Stimulated activated naive CD8-positive, alpha-beta T cell treated with anti-CD3 and anti-CD28 coated beads, Interleukin-15, Interleukin-2, amounts not matched to agents 100 U/mL and 50 U/mL, for 24 hours (primary cell): Measurements from ENCODE around the gene SPTSSA.
"Not testable (repeated sequence)": the region's sequence is repeated elsewhere in the genome, so short reads cannot be mapped to it uniquely, and the experiment has no call there.

Source experiments
- ATAC-seq: fragments of 150-1000 bp; cut with Tn5 transposase; one replicate; pipeline ENCODE4 v1.10.0; 2021
- DNase-seq: peaks from one replicate; pipeline ENCODE4 v3.0.0; 2021

The SPTSSA gene, protein sequence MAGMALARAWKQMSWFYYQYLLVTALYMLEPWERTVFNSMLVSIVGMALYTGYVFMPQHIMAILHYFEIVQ

DNA sequence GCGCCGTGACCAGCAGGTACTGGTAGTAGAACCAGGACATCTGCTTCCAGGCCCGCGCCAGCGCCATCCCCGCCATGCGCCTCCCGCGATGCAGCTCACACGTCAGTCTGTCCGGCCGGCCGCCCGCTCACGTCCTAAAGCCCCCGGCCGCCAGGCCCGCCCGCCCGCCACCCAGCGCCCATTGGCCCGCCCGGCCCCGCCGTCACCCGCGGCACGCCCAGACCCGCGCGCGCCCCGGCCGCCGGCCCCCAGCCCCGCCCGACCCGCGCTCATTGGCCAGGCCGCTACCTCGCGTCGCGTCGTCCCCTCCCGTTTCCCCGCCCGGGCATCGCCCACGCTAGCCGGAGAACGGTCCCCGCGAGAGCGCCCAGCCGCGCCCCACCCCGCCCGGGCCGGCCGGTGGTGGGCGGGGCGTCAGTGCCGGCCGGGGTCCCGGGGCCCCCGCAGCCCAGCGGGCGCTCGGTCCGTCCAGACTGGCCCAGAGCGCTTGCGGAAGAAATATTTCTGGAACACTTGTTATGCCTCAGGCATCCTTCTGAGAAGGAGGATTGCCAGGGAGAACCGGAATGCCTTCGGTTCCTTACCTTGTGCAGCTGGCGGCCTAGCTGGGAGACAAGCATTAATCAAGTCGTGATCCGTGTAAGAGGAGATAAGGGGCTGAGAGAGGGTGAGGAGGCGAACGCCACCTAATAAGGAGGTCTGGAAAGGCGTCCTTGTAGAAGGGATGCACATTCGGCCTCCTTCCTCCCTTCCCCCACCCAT is at the start of gene SPTSSA:
SPTSSA (minus strand) TSS at position 109 of the 762 bp plus-strand sequence; CDS start at position 76, 33 bp downstream.
- DNase-seq, result peak; percentile 95
- peak; percentile 99 for ATAC-seq

DNA sequence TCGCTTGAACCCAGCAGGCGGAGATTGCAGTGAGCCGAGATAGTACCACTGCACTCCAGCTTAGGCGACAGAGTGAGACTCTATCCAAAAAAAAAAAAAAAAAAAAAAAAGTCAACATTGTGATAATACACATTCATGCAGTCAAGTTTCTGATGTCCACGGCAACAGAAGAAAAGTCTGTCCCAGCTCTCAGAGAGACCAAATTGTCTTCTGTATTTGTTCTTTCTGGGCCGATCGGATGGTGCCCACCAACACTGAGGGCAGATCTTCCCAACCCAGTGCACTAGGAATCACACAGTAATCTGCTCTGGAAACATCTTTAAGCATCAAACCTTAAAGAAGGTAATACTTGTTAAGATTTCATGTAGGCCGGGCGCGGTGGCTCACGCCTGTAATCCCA is 45.8 kb upstream of the SPTSSA start:
- DNase-seq (no peak), ATAC-seq (no peak)

DNA sequence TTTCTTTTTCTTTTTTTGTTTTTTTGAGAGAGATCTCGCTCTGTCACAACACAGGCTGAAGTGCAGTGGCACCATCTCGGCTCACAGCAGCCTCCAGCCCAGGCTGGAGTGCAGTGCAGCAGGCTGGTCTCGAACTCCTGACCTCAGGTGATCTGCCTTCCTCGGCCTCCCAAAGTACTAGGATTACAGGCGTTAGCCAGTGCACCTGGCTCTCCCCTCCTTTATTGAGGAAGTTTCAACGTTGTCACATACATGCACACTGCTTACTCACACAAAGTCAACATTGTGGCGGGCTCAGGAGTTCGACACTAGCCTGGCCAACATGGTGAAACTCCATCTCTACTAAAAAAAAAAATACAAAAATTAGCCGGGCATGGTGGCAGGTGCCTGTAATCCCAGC is 45.4 kb upstream of the SPTSSA start:
- no peak for DNase-seq
- no peak for ATAC-seq

DNA sequence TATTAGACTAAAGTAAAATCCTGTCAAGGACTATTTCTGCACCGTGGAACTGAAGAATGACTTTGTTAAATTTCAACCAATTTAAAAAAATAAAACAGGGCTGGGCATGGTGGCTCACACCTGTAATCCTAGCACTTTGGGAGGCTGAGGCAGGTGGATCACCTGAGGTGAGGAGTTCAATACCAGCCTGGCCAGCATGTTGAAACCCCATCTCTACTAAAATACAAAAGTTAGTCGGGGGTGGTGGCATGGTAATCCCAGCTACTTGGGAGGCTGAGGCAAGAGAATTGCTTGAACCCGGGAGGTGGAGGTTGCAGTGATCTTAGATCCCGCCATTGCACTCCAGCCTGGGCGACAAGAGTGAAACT is 43.1 kb upstream of the SPTSSA start:
- not testable (repeated sequence) for ATAC-seq, DNase-seq

DNA sequence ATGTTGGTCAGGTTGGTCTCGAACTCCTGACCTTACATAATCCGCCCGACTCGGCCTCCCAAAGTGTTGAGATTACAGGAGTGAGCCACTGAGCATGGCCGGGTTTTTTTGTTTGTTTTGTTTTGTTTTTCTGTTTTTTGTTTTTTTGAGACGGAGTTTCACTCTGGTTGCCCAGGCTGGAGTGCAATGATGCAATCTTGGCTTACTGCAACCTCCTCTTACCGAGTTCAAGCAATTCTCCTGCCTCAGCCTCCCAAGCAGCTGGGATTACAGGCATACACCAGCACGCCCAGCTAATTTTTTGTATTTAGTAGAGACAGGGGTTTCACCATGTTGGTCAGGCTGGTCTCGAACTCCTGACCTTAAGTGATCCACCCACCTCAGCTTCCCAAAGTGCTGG is 42.0 kb upstream of the SPTSSA start:
- ATAC-seq, result not testable (repeated sequence)

DNA sequence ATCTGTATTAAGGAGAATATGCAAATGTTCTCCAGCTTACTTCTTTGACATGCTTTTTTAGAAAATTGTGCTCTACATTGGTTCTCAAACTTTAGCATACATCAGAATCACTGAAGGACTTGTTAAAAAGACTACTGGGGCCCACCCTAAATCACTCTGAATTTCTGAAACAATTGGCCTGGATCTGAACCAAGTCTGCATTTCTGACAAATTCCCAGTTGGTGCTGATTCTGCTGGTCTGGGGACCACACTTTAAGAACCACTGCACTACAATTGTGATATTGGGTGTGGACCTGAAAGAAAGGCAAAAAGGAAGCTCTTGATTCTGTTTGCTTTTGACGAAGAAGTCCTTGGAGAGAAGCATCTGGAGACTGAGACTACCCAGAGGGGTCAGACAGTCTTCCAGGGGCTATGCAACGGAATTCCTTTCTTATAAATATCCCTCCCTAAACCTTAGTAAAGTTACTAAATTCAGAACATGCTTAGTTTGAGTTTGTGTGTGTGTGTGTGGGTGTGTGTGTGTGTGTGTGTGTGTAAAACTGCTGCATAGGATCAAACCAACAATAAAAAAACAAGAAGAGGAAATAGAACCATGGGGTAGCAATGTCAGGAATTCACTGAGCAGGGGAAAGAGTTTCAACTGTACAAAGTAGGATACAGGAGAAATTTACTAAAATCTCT is 40.6 kb upstream of the SPTSSA start:
- DNase-seq, result no peak
- ATAC-seq, result no peak

More for the DNA sequence above, 42.0 kb upstream of the SPTSSA start:
- not testable (repeated sequence) for DNase-seq

DNA sequence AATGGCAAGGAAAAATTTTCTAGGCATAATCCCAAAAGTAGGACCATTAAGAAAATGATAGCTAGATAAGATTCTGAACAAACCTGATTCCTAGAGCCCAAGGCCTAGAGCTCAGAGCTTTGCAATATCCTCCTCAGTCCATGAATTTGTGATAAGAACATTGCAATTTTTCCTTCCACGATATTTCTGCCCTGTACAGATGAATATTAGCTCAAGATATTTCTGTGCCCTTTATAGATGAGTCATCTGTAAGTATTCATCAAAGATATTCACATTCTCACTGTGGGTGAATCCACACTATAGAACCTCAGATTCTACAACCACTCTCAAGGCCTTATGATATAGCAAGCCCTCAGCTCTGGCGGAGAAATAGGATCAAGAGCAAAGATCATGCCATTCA is 40.0 kb upstream of the SPTSSA start:
- DNase-seq (no peak), ATAC-seq (no peak)

DNA sequence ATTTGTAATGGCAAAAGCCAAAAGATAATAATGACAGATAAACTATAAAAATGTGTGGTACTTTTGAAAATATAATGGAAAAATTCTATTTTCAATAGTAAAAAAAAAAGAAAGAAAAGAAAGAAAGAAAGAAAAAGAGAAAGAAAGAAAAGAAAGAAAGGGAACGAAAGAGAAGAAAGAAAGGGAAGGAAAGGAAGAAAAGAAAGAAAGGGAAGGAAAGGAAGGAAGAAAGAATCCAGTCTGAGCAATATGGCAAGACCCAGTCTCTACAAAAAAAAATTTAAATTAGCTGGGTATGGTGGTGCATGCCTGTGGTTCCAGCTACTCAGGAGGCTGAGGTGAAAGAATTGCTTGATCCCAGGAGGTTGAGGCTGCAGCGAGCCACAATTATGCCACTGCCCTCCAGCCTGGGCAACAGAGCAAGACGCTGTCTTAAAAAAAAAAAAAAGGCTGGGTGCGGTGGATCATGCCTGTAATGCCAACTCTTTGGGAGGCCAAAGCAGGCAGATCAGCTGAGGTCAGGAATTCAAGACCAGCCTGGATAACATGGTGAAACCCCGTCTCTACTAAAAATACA is 39.1 kb upstream of the SPTSSA start:
- no peak for ATAC-seq
- no peak for DNase-seq

DNA sequence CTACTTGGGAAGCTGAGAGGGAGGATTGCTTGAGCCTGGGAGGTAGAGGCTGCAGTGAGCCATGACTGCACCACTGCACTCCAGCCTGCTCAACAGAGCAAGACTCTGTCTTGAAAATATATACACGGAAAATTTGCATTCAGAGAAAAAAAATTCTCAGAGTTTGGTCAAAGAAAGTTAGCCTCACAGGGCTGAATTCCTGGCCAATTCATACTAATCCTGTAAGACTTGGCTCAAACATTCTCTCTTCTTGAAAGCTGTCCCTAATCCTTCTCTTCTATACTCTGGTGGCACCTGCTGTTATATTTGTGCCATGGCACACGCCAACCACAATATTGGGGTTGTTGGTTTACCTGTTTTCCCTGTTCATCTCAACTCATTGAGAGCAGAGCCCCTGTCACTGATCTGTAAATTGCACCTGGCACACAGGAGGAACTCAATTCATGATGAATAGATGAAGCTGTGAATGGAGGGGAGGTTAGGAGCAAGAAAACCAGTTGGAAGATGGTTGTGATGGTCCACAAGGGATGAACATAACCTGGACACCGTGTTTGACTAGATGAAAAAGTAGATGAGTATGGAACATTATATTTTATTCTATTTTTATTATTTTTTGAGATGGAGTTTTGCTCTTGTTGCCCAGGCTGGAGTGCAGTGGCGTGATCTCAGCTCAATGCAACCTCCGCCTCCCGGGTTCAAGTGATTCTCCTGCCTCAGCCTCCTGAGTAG is 36.8 kb upstream of the SPTSSA start:
- ATAC-seq, result no peak

DNA sequence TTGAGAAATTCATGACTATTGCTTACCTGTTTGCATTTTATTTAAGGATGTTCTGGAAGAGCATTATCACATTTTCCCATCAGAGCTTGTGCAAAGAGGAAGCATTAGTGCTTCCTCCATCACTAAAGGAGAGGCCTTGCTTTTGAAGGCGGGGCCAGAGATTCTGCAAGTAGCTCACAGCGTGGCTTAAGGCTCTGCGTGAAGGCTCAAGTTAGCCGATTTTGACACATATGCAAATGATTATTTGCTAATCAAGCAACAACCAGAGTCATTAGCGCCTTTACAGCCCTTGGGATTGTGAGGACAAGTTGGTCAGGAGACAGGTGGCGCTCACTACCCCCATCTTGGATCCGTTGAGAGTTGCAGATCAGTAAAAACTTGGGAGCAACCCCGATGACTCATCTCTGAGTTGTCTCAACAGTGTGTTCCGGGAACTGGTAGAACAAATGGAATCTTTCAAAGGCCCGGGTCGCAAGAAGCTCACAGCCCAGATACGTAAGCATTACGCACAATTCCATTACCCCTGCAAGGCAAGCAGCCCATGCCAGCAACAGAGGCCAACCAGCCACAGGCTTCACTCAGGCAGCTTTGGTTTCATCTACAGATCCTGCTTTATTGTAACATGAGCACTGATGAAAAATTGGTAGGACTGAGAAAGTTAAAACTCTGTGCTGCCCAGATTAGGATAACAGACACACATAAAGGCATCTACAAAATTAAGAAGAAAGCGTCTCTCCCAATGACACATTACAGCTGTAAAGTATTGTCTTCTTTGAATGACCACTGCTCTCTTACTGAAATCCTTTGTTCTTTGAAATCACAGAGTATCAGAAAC is 34.9 kb upstream of the SPTSSA start:
- no peak for DNase-seq
- ATAC-seq, result no peak

More for the DNA sequence above, 36.8 kb upstream of the SPTSSA start:
- no peak for DNase-seq

DNA sequence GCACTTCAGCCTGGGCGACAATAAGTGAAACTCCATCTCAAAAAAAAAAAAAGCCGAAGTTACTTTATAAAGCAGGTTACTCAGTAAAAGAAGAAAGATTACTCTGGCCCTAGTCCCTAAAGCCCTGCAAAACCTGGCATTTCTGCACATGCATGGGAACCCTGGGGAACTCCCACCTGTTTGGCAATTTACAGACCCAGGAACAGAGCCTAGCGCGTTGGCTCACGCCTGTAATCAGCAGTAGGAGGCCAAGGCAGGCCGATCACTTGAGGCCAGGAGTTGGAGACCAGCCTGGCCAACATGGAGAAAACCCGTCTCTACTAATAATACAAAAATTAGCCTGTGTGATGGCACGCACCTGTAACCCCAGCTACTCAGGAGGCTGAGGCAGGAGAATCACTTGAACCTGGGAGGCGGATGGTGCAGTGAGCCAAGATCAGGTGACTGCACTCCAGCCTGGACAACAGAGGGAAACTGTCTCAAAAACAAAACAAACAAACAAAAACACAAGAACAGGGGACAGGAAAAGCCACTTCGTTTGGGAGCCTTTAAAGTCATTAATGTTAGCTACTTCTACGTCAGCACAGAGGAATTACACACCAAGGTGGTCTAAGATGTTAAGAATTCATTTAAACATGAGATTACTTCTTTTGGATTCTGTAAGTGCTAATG is 34.1 kb upstream of the SPTSSA start:
- DNase-seq, result no peak
- no peak for ATAC-seq

DNA sequence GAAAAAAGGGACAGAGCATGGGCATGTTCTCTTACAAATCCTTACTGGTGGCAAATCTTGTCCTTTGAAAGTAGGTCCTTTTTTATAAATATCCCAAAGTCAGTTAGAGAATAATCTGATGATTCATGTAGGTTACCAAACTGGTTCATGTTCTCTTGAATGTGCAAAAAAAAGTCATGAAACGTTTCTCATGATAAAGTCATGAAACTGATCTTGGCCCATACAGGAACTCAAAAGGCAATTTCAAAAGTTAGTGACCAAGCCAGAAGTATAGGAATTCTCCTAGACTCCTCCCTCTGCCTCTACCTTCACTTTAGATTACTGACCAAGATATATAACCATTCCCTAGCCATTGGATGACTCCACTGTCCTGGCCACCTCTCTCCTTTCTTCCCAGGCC is 27.3 kb upstream of the SPTSSA start:
- DNase-seq, result no peak
- no peak for ATAC-seq

DNA sequence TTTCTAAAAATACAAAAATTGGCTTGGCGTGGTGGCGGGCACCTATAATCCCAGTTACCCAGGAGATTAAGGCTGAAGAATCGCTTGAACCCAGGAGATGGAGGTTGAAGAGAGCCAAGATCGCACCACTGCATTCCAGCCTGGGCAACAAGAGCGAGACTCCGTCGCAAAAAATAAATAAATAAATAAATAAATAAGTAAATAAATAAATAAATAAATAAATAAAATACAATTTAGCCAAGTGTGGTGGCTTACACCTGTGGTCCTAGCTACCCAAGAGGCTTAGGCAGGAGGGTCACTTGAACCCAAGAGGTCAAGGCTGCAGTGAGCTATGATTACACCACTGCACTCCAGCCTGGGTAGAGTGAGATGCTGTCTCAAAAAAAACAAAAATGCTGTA is 26.5 kb upstream of the SPTSSA start:
- ATAC-seq, result no peak
- DNase-seq, result no peak

DNA sequence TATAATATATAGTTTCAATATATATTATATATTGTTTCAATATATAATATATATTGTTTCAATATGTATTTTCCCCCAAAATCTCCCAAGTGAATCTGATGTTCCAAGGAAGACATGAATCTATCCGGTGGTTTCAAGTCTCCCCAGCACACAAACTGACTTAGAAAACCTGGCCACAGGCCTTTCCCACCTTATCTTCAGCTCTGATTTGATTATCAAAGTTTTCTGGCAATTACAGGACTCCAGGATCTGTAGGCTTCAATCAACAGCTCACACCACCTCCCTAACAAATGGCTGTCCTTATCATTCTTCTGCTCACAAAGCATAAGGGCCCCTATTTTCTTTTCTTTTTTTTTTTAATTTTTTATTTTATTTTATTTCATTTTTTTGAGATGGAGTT is 22.7 kb upstream of the SPTSSA start:
- DNase-seq (no peak), ATAC-seq (no peak)

DNA sequence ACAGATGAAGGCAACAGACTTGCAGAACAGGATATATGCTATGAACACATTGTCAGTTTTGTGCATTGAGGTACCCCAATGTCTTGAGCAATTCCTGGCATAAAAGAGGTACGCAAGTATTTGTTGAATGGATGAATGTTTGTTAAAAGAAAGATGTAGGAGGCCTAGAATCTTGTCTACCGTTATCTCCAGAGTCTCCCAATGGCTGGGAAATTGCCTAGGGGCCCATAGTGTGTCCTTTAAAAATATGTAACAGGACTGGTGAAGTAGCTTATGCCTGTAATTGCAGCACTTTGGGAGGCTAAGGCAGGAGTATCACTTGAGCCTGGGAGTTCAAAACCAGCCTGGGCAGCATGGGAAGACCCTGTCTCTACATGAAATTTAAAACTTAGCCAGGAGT is 20.4 kb upstream of the SPTSSA start:
- DNase-seq (no peak), ATAC-seq (no peak)

DNA sequence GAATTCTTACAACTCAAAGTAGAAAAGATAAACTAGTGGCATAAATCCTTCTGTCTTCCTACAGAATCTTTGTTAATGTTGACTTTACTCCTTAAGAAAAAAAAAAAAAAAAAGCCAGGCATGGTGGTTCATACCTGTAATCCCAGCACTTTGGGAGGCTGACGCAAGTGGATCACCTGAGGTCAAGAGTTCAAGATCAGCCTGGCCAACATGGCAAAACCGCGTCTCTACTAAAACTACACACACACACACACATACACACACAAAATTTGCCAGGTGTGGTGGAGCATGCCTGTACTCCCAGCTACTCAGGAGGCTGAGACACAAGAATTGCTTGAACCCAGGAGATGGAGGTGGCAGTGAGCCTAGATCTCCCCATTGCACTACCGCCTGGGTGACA is 17.7 kb upstream of the SPTSSA start:
- DNase-seq (no peak), ATAC-seq (no peak)

DNA sequence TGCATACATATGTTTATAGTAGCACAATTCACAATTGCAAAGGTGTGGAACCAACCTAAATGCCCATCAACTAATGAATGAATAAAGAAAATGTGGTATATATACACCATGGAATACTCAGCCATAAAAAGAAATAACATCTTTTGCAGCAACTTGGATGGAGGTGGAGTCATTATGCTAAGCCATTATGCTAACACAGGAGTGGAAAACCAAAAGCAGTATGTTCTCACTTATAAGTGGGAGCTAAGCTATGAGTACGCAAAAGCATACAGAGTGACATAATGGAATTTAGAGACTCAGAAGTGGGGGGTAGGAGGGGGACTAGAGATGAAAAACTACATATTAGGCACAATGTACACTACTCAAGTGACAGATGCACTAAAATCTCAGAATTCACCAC is 16.2 kb upstream of the SPTSSA start:
- ATAC-seq, result no peak
- no peak for DNase-seq

DNA sequence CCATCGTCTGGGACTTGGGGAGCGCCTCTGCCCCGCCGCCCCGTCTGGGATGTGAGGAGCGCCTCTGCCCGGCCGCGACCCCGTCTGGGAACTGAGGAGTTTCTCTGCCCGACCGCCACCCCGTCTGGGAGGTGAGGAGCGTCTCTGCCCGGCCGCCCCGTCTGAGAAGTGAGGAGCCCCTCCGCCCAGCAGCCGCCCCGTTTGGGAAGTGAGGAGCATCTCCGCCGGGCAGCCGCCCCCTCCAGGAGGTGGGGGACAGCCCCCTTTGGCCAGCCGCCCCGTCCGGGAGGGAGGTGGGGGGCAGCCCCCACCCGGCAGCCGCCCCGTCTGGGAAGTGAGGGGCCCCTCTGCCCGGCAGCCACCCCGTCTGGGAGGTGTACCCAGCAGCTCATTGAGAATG is 14.0 kb upstream of the SPTSSA start:
- not testable (repeated sequence) for DNase-seq, ATAC-seq

DNA sequence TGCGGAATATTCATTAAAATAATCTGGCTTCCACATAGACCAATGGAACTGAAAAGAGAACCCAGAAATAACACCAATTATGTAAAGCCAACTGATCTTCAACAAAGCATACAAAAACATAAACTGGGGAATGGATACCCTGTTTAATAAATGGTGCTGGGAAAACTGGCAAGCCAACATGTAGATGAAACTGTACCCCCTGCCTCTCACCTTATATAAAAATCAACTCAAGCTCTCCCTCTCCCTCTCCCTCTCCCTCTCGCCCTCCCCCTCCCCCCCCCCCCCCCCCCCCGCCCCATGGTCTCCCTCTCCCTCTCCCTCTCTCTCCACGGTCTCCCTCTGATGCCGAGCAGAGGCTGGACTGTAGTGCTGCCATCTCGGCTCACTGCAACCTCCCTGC is 13.1 kb upstream of the SPTSSA start:
- no peak for ATAC-seq

DNA sequence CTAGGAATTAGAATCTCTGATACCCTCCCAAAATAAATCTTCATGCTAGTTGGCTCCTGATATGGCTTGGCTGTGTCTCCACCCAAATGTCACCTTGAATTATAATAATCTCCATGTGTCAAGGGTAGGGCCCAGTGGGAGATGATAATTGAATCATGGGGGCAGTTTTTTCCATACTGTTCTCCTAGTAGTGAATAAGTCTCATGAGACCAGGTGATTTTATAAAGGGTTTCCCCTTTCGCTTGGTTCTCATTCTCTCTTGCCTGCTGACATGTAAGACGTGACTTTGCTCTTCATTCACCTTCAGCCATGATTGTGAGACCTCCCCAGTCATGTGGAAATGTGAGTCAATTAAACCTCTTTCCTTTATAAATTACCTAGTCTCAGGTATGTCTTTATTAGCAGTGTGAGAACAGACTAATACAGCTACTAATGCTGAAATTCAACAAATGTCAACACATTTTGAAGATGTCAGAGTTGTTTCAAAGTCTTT is 12.2 kb upstream of the SPTSSA start:
- ATAC-seq (no peak), DNase-seq (no peak)

More for the DNA sequence above, 13.1 kb upstream of the SPTSSA start:
- DNase-seq, result no peak

DNA sequence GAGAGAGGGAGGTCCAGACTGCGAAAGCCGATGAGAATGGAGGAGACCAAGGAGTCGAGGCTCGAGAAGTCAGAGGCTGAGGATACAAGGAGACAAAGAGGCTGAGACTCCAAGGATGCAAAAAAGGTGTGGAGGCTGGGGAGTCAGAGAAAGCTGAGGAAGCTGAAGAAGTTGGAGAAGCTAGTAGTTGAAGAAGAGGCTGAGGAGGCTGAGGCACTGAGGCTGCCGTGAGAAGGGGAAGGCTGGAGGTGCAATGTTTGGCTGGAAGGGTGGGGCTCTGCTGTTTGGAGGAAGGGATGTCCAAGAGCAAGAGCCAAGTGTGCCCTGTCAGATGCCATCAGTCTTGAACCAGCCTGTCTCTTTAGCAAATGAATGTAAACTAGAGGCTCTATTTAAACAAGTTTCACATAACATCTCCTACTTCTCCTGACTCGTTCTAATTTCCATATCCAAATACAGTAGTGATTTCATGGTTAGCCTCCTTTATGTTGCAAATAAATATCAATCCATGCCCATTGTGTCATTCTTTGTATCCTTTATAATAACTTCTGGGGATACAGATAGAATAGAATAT is 10.8 kb upstream of the SPTSSA start:
- ATAC-seq (no peak), DNase-seq (no peak)
